Ramos (cell line): ENCODE results near the gene HELZ.
"Not testable (repeated sequence)": the region's sequence is repeated elsewhere in the genome, so short reads cannot be mapped to it uniquely, and the experiment has no call there.

ENCODE experiments used
- in situ Hi-C: fragments of 300-500 bp; cut with MboI; formaldehyde crosslinking; loops from one replicate; pipeline ENCODE4 v1.14.3; 2022; ENCODE audit warnings: low sequenced_read_pairs; ENCODE audit not compliant: unreplicated experiment

The HELZ gene

DNA sequence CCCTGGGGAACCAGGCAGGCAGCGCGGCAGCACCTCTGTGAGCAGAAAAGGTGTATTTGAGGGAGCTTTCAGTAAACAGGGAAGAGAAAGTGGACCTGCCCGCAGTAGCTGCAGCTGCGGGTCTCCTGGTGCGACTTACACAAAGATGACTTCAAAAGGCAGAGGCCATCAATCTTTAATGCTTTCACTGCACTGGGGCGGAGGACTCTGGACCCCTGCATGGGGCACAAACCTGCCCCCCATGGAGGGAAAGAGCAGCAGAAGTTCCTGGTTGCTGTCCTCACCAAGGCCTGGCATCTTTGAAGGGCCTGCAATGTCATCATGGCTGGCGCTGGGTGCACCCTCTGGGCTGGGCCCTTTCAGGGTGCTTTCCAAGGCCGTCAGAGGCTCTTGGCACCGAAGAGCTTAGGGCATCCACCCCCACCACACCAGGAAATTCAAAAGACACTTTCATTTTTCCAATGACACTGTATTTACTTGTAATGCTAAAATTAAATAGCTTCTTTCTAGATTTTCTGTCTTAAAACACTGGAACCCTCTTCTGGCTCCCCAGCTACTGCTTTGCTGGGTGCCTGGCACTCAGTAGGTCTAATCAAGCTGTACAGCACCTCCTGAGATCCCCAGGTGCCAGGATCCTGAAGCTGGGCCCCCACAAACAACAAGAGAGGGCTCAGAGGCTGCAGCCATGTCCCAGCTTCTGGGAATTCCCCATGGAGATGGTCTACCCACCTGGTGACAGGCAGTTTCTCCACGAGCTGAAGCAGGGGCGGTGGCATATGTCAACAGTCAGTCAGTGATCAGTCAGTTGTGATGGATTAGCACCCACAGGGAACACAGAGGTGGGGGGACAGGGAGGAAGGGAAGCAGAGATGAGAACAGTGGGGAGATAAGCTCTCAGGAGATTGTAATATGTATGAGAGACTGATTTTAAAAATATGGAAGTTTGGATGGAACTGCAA, 202.8 kb downstream of the HELZ start:
- in situ Hi-C loops: no loop called here

GRCh38 chr17:67041531-67041930, 203.5 kb downstream of the HELZ start:
- in situ Hi-C loops: no loop called here

DNA sequence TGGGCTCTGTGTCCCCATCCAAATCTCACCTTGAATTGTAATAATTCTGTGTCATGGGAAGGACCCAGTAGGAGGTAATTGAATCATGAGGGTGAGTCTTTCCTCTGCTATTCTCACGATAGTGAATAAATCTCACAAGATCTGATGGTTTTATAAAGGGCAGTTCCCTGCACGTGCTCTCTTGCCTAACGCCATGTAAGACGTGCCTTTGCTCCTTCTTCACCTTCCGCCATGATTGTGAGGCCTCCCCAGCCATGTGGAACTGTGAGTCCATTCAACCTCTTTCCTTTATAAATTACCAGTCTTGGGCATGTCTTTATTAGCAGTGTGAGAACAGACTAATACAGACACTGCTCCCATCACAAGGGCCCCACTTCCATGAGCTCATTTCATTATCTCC, 203.9 kb downstream of the HELZ start:
- in situ Hi-C loops: not testable (repeated sequence)

- in situ Hi-C loops: no loop called here
These were observed 204.3 kb downstream of the HELZ start for GRCh38 chr17:67040652-67041051.

DNA sequence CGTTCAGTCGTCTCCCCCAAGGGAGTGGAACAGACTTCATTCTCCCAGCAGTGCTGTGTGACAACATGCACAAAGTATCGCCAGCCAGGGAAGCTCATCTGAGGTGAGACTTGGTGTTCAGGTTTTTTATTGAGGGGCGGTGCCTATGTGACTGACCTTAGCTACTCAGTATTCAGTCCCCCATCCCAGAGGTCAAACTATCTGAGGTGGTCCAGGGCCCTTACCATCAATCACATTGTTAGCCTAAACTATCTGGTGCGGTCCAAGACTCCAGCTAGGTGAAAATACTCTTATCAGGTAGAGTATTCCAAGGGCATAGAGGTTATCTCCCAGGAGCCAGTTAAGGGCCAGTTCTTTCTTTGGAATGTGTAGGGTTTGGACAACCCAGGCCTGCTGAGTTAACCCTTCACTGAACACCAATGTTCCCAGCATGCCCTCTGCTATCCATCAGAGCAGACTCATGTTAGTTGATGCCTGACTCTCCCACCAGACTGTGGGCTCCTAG, 206.1 kb downstream of the HELZ start:
- in situ Hi-C loops: no loop called here

GRCh38 chr17:67035131-67036083, 209.6 kb downstream of the HELZ start:
- in situ Hi-C loops: no loop called here

DNA sequence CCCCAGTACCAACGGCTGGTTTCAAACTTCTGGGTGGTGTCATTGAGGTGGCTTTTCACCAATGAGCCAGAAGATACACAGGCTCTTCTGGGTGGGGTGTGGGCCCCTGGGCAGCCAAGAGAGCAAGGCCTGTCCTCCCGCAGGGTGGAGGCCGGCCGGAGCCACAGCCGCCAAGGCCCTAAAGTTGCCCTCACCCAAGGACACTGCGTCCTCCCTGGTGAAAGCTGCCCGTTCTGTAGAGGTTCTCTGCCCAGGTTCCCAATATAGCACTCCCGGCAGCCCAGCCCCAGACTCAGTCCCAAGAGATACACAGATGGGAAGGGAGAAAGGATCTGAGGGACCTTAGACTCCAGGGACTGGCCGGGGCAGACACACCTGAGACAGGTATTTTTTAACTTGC, 211.4 kb downstream of the HELZ start:
- in situ Hi-C loops: no loop called here

DNA sequence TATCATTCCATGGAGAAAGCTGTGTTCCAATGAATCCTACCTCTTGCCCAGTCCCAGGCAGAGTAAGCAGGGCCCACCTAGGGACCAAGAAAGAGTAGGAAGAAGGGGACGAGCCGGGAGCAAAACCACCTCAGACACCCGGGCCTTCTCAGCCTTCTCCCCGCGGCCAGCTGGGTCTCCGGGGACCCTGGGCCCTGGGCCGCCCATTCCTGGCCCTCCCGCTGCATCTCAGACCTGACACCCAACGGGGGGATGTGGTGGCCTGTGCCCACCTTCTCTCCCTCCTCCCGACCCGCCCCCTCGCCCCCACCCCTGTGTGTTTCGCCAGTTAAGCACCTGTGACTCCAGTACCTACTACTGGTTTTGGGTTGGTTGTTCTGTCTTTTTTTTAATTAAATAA, 212.0 kb downstream of the HELZ start:
- in situ Hi-C loops: no loop called here

DNA sequence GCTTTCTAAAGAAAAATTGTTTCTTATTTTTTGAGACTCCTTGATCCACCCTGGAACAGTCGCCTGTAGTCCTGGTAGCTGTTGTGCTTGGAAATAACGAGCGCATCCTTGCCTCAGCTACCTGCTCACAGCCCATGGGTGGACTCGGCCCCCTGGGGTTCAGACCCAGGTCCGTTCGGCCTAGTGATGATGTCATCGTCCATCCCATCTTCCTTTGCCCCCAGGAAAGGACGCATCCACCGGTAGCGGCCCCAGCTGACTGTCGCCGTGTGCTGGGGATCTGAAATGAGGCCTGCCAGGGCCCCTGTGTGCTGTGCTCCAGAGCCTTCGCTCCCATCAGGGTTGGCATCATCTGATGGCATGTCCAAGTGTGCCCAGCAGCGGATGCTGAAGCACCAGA, 212.6 kb downstream of the HELZ start:
- in situ Hi-C loops: no loop called here

GRCh38 chr17:67030641-67031040, 214.4 kb downstream of the HELZ start:
- in situ Hi-C loops: no loop called here

DNA sequence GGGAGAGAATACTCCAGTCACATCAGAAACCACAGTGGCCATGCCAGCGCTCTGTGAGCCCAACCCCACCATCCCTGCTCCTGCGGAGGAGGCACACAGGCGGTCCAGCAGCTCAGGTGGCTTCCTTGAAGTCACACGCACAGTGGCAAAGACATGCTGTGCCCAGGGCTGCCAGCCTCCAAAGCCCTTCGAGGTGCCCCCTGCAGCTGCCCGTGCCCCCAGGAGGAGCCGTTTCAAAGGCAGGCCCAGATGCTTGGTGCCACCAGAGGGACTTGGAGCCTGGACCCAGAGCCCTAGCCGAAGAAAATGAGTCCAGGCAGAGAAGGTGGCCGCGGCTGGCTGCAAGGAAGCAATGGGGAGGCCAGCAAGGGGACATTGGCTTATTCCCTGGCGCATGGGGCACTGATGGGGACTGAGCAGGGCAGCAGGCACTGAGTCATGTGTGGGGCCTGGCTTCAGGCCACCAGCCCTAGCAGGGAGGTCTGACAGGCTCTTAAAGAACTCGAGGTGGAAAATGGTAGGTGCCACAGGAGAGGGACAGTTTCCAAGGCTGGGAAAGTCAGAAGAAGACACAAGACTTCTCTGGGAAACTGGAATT, 217.9 kb downstream of the HELZ start:
- in situ Hi-C loops: no loop called here

DNA sequence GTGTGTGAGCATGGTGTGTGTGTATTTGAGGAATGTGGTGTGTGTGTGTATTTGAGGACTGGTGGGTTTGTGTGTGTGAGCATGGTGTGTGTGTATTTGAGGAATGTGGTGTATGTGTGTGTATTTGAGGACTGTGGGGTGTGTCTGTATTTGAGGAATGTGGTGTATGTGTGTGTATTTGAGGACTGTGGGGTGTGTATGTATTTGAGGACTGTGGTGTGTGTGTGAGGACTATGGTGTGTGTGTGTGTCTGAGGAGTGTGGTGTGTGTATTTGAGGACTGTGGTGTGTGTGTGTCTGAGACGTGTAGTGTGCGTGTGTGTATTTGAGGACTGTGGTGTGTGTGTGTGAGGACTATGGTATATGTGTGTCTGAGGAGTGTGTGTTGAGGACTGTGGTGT, 218.7 kb downstream of the HELZ start:
- in situ Hi-C loops: no loop called here

- in situ Hi-C loops: no loop called here
These were observed 219.7 kb downstream of the HELZ start for GRCh38 chr17:67025216-67025792.

- in situ Hi-C loops: no loop called here
These were observed 220.3 kb downstream of the HELZ start for GRCh38 chr17:67024736-67025135.

GRCh38 chr17:67022451-67022810, 222.6 kb downstream of the HELZ start:
- in situ Hi-C loops: no loop called here

- in situ Hi-C loops: no loop called here
These were observed 223.1 kb downstream of the HELZ start for GRCh38 chr17:67021743-67022450.

- in situ Hi-C loops: no loop called here
These were observed 223.8 kb downstream of the HELZ start for GRCh38 chr17:67021196-67021595.
